ENCODE results near the gene WDR62. TPM values are rescaled to one million over a fixed set of nuclear protein-coding genes. Genes with fewer than 3 reads are reported as not detected.

WDR62 gene
- total RNA-seq, 1 donor from 2014 or later = 2.4 TPM

GRCh38 chr19:36081385-36081784, 26.7 kb downstream of the WDR62 start:
- Mint-ChIP-seq H3K27me3 (ENCODE audit: low read depth, unreplicated experiment) (peaks cover 5% of the 10 kb centered on the region), H3K4me3 (ENCODE audit: unreplicated experiment) (no peak overlapping the region), H3K36me3 (ENCODE audit: low read depth, unreplicated experiment) (peaks cover 7% of the 10 kb centered on the region), H3K9me3 (ENCODE audit: unreplicated experiment) (no peaks in the 10 kb centered on the region), H3K27ac (ENCODE audit: unreplicated experiment) (no peak overlapping the region), H3K4me1 (ENCODE audit: low read depth, unreplicated experiment) (no peaks in the 10 kb centered on the region)
- TF ChIP-seq, protein P1, sequence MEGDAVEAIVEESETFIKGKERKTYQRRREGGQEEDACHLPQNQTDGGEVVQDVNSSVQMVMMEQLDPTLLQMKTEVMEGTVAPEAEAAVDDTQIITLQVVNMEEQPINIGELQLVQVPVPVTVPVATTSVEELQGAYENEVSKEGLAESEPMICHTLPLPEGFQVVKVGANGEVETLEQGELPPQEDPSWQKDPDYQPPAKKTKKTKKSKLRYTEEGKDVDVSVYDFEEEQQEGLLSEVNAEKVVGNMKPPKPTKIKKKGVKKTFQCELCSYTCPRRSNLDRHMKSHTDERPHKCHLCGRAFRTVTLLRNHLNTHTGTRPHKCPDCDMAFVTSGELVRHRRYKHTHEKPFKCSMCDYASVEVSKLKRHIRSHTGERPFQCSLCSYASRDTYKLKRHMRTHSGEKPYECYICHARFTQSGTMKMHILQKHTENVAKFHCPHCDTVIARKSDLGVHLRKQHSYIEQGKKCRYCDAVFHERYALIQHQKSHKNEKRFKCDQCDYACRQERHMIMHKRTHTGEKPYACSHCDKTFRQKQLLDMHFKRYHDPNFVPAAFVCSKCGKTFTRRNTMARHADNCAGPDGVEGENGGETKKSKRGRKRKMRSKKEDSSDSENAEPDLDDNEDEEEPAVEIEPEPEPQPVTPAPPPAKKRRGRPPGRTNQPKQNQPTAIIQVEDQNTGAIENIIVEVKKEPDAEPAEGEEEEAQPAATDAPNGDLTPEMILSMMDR (IDR thresholded peaks at IDR 0.05; ENCODE audit: insufficient read depth, low read depth, low read length) = no peak
- no peak for TF ChIP-seq EZH2 (IDR thresholded peaks at IDR 0.05; ENCODE audit: insufficient read depth, low read length)
- Histone ChIP-seq H3K4me1 (ENCODE audit: insufficient read depth, low read length) (no peaks in the 10 kb centered on the region), H3K27ac (ENCODE audit: low read depth, low read length) (no peak overlapping the region), H3K9me3 (ENCODE audit: insufficient read depth, low read depth, low read length) (no peaks in the 10 kb centered on the region), H3K36me3 (ENCODE audit: insufficient read depth, low read length) (peaks cover 2% of the 10 kb centered on the region), H3K79me2 (ENCODE audit: insufficient read depth, low read length) (no peaks in the 10 kb centered on the region), H3K4me3 (ENCODE audit: insufficient read depth, low read depth, low read length) (no peak overlapping the region), H4K20me1 (ENCODE audit: insufficient read depth, low read length) (no peaks in the 10 kb centered on the region), H3K4me2 (ENCODE audit: low read length) (no peak overlapping the region), H3K27me3 (ENCODE audit: insufficient read depth, low read length) (no peaks in the 10 kb centered on the region), H2AFZ (ENCODE audit: low read depth, low read length) (no peak overlapping the region), H3K9ac (ENCODE audit: low read length) (no peak overlapping the region)
- FAIRE-seq (no peak), DNase-seq (ENCODE audit: low read depth) (no peak)

DNA sequence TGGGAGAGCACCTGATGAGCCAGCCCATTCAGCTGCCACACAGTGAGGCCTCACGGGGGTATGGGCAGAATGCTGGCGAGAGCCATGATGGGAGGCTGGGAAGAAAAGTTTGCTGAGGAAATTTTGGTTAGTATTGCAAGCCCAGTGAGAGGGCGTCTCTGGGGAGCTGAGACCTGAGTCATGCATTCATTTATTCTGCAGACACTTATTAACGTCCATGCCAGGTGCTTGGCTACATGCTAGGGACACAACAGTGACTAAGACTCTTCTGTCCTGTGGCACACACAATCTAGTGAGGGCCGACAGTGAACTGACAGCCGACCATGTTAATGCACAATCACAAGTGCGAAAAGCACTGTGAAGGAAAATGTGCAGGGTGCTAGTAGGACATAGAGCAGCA, 27.2 kb downstream of the WDR62 start:
- FAIRE-seq (no peak), DNase-seq (ENCODE audit: low read depth) (no peak)
- no peak overlapping the region for H3K27ac ChIP-seq (ENCODE audit: low read depth, low read length)
- Mint-ChIP-seq H3K27me3 (ENCODE audit: low read depth, unreplicated experiment) (peaks cover 5% of the 10 kb centered on the region), H3K36me3 (ENCODE audit: low read depth, unreplicated experiment) (peaks cover 8% of the 10 kb centered on the region), H3K4me3 (ENCODE audit: unreplicated experiment) (no peak overlapping the region), H3K4me1 (ENCODE audit: low read depth, unreplicated experiment) (no peaks in the 10 kb centered on the region), H3K9me3 (ENCODE audit: unreplicated experiment) (no peaks in the 10 kb centered on the region), H3K27ac (ENCODE audit: unreplicated experiment) (no peak overlapping the region)
- H3K4me2 ChIP-seq (ENCODE audit: low read length) = no peak overlapping the region
- no peaks in the 10 kb centered on the region for H4K20me1 ChIP-seq (ENCODE audit: insufficient read depth, low read length)
- no peak overlapping the region for H3K4me3 ChIP-seq (ENCODE audit: insufficient read depth, low read depth, low read length)
- H3K9ac ChIP-seq (ENCODE audit: low read length) = no peak overlapping the region
- H3K36me3 ChIP-seq (ENCODE audit: insufficient read depth, low read length) = peaks cover 2% of the 10 kb centered on the region
- H3K79me2 ChIP-seq (ENCODE audit: insufficient read depth, low read length) = no peaks in the 10 kb centered on the region
- H3K9me3 ChIP-seq (ENCODE audit: insufficient read depth, low read depth, low read length) = no peaks in the 10 kb centered on the region
- H3K27me3 ChIP-seq (ENCODE audit: insufficient read depth, low read length) = no peaks in the 10 kb centered on the region
- TF ChIP-seq EZH2 (IDR thresholded peaks at IDR 0.05; ENCODE audit: insufficient read depth, low read length) = no peak
- TF ChIP-seq, protein P1 (IDR thresholded peaks at IDR 0.05; ENCODE audit: insufficient read depth, low read depth, low read length) = no peak
- H3K4me1 ChIP-seq (ENCODE audit: insufficient read depth, low read length) = no peaks in the 10 kb centered on the region
- no peak overlapping the region for H2AFZ ChIP-seq (ENCODE audit: low read depth, low read length)

DNA sequence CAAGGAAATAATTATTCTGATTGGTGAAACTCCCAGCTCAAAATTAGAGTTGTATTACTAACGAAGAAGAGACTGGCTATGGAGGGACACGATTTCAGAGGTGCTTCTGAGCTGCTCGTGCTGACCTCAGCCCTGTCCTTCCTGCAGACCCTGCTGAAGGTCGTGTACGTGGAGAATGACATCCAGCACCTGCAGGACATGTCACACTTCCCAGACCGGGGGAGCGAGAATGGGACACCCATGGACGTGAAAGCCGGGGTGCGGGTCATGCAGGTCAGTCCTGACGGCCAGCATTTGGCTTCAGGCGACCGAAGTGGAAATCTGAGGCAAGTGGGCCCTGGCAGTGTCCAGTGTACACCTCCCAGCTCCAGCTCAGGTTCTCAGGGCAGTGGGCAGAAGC, 28.2 kb downstream of the WDR62 start:
- no peaks in the 10 kb centered on the region for H3K9me3 Mint-ChIP-seq (ENCODE audit: unreplicated experiment)
- peaks cover 2% of the 10 kb centered on the region for H3K36me3 ChIP-seq (ENCODE audit: insufficient read depth, low read length)
- FAIRE-seq (no peak), DNase-seq (ENCODE audit: low read depth) (no peak)
- TF ChIP-seq, protein P1 (IDR thresholded peaks at IDR 0.05; ENCODE audit: insufficient read depth, low read depth, low read length) = no peak
- no peak for TF ChIP-seq EZH2 (IDR thresholded peaks at IDR 0.05; ENCODE audit: insufficient read depth, low read length)
- H2AFZ ChIP-seq (ENCODE audit: low read depth, low read length) = no peak overlapping the region
- H3K27ac Mint-ChIP-seq (ENCODE audit: unreplicated experiment) = no peak overlapping the region
- no peak overlapping the region for H3K4me2 ChIP-seq (ENCODE audit: low read length)
- no peaks in the 10 kb centered on the region for H3K79me2 ChIP-seq (ENCODE audit: insufficient read depth, low read length)
- no peaks in the 10 kb centered on the region for H3K9me3 ChIP-seq (ENCODE audit: insufficient read depth, low read depth, low read length)
- H3K27me3 Mint-ChIP-seq (ENCODE audit: low read depth, unreplicated experiment) = peaks cover 5% of the 10 kb centered on the region
- no peaks in the 10 kb centered on the region for H3K4me1 Mint-ChIP-seq (ENCODE audit: low read depth, unreplicated experiment)
- H3K27ac ChIP-seq (ENCODE audit: low read depth, low read length) = no peak overlapping the region
- H3K4me1 ChIP-seq (ENCODE audit: insufficient read depth, low read length) = no peaks in the 10 kb centered on the region
- H3K27me3 ChIP-seq (ENCODE audit: insufficient read depth, low read length) = no peaks in the 10 kb centered on the region
- no peak overlapping the region for H3K4me3 ChIP-seq (ENCODE audit: insufficient read depth, low read depth, low read length)
- no peak overlapping the region for H3K9ac ChIP-seq (ENCODE audit: low read length)
- peaks cover 8% of the 10 kb centered on the region for H3K36me3 Mint-ChIP-seq (ENCODE audit: low read depth, unreplicated experiment)
- no peak overlapping the region for H3K4me3 Mint-ChIP-seq (ENCODE audit: unreplicated experiment)
- H4K20me1 ChIP-seq (ENCODE audit: insufficient read depth, low read length) = no peaks in the 10 kb centered on the region
